Esophagus muscularis mucosa (tissue), 4 donors: ENCODE data around the gene SOX10. TPM values are rescaled to one million over a fixed set of nuclear protein-coding genes. Genes with fewer than 3 reads are reported as not detected.
"Not testable (repeated sequence)": the region's sequence is repeated elsewhere in the genome, so short reads cannot be mapped to it uniquely, and the experiment has no call there.

ENCODE experiments used
- DNase-seq: peaks from one replicate; pipeline ENCODE4 v3.0.0-alpha.2; 2017; ENCODE audit errors: extremely low spot score
- H3K27ac ChIP-seq, 4 donors: fragments of 200-600 bp; sonication (generic); replicated peaks in 1 of 4; 1 replicate in 3 of 4; 2 replicates in 1 of 4; pipeline ENCODE4 v1.5.1; 2016 to 2019; ENCODE audit warnings: mild to moderate bottlenecking in 1 of 4
- H3K27me3 ChIP-seq, 4 donors: fragments of 200-600 bp; sonication (generic); one replicate each; pipeline versions ENCODE4 v1.5.1 to v1.6.0; 2016 to 2019
- H3K36me3 ChIP-seq, 4 donors: fragments of 200-600 bp; sonication (generic); one replicate each; pipeline ENCODE4 v1.5.1; 2016 to 2019
- H3K4me1 ChIP-seq, 4 donors: fragments of 200-600 bp; sonication (generic); one replicate each; pipeline ENCODE4 v1.5.1; 2016 to 2019
- H3K4me3 ChIP-seq, 4 donors: fragments of 200-600 bp; sonication (generic); 1 replicate in 2 of 4; 2 replicates in 2 of 4; pipeline ENCODE4 v1.5.1; 2016 to 2019; ENCODE audit warnings: mild to moderate bottlenecking in 4 of 4, moderate library complexity in 1 of 4
- H3K9me3 ChIP-seq, 4 donors: fragments of 200-600 bp; sonication (generic); 1 replicate in 3 of 4; 2 replicates in 1 of 4; pipeline ENCODE4 v1.5.1; 2016 to 2019
- EP300 ChIP-seq: sonication (generic); formaldehyde crosslinking; IDR thresholded peaks from one replicate; pipeline ENCODE4 v1.6.1; 2017; ENCODE audit warnings: antibody characterized with exemption
- POLR2A ChIP-seq: fragments of 450-650 bp; IDR thresholded peaks from one replicate; pipeline ENCODE4 v1.6.1; 2017; ENCODE audit warnings: antibody characterized with exemption, moderate library complexity, mild to moderate bottlenecking, low read depth
- POLR2AphosphoS5 ChIP-seq, 2 donors: sonication (generic); formaldehyde crosslinking; IDR thresholded peaks; one replicate each; pipeline ENCODE4 v1.6.1; 2017; ENCODE audit warnings: antibody characterized with exemption in 2 of 2
- WGBS: methylation state at CpG from one replicate; pipeline ENCODE4 v1.1.5; 2018; 5-methylcytosine and 5-hydroxymethylcytosine counted together
- intact Hi-C: fragments of 100-400 bp; cut with DNase I; formaldehyde crosslinking; loops from one replicate; pipeline ENCODE4 v1.15.1; 2023
- total RNA-seq, 4 donors: library from RNA; depleted of rRNA; stranded (reverse); fragments of >200 nt; gene quantifications; one replicate each; pipeline versions ENCODE4 v1.1.0 to v1.2.1, GENCODE V29; 2016
- TF ChIP-seq, protein P1 (sequence below), 3 experiments: fragments of 200-600 bp in 2 of 3; fragments of 450-650 bp in 1 of 3; sonication (generic) in 2 of 3; IDR thresholded peaks; one replicate each; pipeline ENCODE4 v1.5.1; 2017 to 2019; ENCODE audit warnings: antibody characterized with exemption in 3 of 3, mild to moderate bottlenecking in 2 of 3, moderate library complexity in 1 of 3

Gene SOX10
- total RNA-seq, 4 donors from 2014 or later: 10.3 to 29.5 (median 17.7) TPM

DNA sequence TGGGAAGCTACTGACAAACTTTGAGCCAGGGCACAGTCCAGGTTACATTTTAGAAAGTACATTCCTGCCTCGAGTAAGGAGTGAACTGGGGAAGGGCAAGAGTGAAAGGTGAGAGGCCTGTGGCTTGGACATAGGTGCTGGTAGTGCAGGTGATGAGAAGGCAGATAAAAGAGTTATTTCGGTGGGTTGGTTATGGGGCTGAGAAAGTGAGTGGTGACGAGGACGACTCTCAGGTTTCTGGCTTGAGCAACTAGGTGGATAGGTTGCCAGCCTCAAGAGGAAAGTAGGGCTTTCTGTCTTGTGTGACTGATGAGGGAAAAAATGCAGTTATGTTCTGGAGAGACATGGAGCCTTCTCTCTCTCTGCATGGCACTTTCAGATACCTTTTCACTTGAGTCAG lies 27.1 kb downstream of the SOX10 start:
- H3K4me1 ChIP-seq: peaks cover 15 to 41% (median 27%) of the 10 kb centered on the region in 4 donors
- peaks cover 53 to 64% (median 60%) of the 10 kb centered on the region in 4 donors for H3K36me3 ChIP-seq
- 79% methylated on average over 4 of the region's 4 CpGs for WGBS
- TF ChIP-seq POLR2A: no peak
- H3K27me3 ChIP-seq: no peaks in the 10 kb centered on the region
- H3K27ac ChIP-seq: no peak overlapping the region
- no peak overlapping the region for H3K4me3 ChIP-seq
- no peak for DNase-seq
- intact Hi-C loops: no loop called here
- H3K9me3 ChIP-seq: no peaks in the 10 kb centered on the region

DNA sequence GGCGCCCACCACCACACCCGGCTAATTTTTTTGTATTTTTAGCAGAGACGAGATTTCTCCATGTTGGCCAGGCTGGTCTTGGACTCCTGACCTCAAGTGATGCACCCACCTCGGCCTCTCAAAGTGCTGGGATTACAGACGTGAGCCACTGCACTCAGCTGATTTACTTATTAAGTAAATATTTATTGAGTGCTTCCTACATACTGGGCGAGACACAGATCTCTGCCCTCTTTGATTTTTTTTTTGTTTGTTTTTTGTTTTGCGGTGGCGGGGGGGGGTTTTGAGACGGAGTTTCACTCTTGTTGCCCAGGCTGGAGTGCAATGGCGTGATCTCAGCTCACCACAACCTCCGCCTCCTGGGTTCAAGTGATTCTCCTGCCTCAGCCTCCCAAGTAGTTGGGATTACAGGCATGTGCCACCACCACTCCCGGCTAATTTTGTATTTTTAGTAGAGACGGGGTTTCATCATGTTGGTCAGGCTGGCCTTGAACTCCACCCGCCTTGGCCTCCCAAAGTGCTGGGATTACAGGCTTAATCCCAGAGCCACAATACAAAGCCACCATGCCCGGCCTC lies 28.4 kb downstream of the SOX10 start:
- Histone ChIP-seq H3K4me1 (peaks cover 15 to 45% (median 28%) of the 10 kb centered on the region in 4 donors), H3K36me3 (peaks cover 40 to 50% (median 47%) of the 10 kb centered on the region in 4 donors)
- intact Hi-C loops, H3K4me3 ChIP-seq, H3K9me3 ChIP-seq, H3K27ac ChIP-seq, H3K27me3 ChIP-seq, DNase-seq: not testable (repeated sequence)
- 80% methylated on average over 15 of the region's 15 CpGs for WGBS

DNA sequence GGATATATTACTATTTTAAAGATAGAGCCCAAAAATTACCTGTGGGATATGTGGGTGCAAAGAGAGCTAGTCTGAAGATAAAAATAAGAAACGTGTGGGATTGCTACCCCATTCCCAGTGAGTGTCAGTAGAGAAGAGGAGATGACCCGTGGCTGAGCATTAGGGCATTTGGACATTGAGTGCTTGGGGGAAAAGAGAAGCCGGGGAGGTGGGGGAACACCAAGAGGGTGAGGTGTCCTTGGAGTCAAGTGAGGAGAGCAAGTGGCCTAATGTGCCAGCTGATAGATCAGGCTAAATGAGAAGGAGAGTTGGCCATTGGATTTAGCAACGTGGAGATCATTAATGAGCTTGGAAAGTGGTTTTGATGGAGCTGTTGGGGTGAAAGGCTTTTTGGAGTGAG lies 29.7 kb downstream of the SOX10 start:
- 69% methylated on average over 4 of the region's 4 CpGs for WGBS
- Histone ChIP-seq H3K36me3 (peaks cover 28 to 38% (median 35%) of the 10 kb centered on the region in 4 donors), H3K4me1 (peaks cover 15 to 45% (median 28%) of the 10 kb centered on the region in 4 donors), H3K4me3 (peak overlapping the region; percentile 83 to 95 (median 86)), H3K9me3 (no peaks in the 10 kb centered on the region), H3K27me3 (no peaks in the 10 kb centered on the region), H3K27ac (no peak overlapping the region)
- DNase-seq: no peak
- intact Hi-C loops: no loop called here
- TF ChIP-seq, protein P1, sequence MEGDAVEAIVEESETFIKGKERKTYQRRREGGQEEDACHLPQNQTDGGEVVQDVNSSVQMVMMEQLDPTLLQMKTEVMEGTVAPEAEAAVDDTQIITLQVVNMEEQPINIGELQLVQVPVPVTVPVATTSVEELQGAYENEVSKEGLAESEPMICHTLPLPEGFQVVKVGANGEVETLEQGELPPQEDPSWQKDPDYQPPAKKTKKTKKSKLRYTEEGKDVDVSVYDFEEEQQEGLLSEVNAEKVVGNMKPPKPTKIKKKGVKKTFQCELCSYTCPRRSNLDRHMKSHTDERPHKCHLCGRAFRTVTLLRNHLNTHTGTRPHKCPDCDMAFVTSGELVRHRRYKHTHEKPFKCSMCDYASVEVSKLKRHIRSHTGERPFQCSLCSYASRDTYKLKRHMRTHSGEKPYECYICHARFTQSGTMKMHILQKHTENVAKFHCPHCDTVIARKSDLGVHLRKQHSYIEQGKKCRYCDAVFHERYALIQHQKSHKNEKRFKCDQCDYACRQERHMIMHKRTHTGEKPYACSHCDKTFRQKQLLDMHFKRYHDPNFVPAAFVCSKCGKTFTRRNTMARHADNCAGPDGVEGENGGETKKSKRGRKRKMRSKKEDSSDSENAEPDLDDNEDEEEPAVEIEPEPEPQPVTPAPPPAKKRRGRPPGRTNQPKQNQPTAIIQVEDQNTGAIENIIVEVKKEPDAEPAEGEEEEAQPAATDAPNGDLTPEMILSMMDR (IDR thresholded peaks at IDR 0.05): no peak
- TF ChIP-seq POLR2AphosphoS5 (IDR thresholded peaks at IDR 0.05) (no peak), POLR2A (no peak), EP300 (no peak)

DNA sequence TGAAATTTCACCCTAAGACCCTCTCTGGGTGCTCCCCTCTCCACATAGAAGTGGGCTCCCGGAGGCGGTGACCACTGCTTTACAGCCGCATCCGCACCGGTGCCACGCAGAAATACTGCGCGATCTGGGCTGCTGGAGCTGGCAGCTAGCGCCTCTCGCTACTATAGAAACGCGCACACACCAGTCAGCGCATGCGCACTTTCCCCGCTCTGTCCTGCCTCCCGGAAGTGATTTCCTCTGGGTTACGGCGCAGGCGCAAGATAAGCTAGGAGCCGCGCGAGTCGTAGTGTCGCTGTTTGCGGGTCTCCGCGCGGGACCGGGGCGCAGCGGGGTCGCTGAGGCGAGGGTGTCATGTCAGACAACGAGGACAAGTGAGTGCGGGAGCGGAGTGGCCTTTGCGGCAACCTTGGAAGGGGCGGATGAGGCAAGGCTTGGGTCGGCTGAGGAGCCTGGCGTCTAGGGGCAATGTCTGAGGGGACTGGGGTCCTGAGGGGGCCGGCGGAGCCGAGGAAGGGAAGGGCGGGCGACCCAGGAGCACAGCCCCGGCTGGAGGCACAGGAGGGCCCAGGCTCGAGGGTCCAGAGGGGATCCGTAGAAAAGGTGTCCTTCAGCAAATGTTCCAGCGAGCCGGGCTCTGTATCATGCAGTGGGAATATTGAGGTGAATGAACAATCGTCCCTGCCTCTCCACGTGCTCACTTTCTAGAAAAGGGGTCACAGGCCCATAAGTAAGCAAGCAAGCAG lies 30.7 kb downstream of the SOX10 start, which contains the start of the genes C22orf23 and POLR2F:
Gene C22orf23 (minus strand): TSS at position 165 of the 743 bp plus-strand sequence. CDS start 452 bp downstream, outside the sequence.
Gene POLR2F (plus strand): TSS at position 263 of the 743 bp plus-strand sequence. CDS start 89 bp downstream, at position 352.
- Histone ChIP-seq H3K9me3 (no peaks in the 10 kb centered on the region), H3K4me1 (peaks cover 15 to 45% (median 28%) of the 10 kb centered on the region in 4 donors), H3K4me3 (peak within 1 kb of the TSS; percentile 83 to 95 (median 86)), H3K27ac (peak within 1 kb of the TSS; percentile 75 to 87 (median 80)), H3K36me3 (peaks cover 17 to 27% (median 24%) of the 10 kb centered on the region in 4 donors), H3K27me3 (no peaks in the 10 kb centered on the region)
- DNase-seq: peak; percentile 98
- WGBS: under 1% methylated on average over 42 of the region's 52 CpGs
- no peak for TF ChIP-seq EP300
- TF ChIP-seq POLR2A: no peak
- TF ChIP-seq POLR2AphosphoS5 (IDR thresholded peaks at IDR 0.05): peak; percentile 93 to 96
- intact Hi-C loops: no loop called here

DNA sequence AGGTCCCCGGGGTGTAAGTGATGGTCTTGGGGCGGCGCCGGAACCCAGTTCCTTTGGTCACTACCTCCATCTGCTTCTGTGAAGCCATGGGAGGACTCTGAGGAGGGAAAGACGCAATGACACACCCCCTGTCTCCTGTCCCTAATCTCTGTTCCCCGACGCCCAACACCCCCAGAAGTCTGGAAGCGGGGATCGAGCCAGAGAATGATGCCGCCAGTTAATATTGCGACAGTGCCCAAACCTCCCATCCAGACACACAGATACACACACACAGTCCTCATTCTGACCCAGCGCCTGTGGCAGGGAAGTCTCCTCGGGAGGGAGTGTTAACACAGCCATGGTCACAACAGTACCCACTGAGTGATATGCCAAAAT lies 31.3 kb downstream of the SOX10 start:
- peaks cover 15 to 45% (median 28%) of the 10 kb centered on the region in 4 donors for H3K4me1 ChIP-seq
- intact Hi-C loops: no loop called here
- H3K36me3 ChIP-seq: peaks cover 15 to 22% (median 18%) of the 10 kb centered on the region in 4 donors
- H3K27ac ChIP-seq: peak overlapping the region; percentile 75 to 87 (median 80)
- H3K27me3 ChIP-seq: no peaks in the 10 kb centered on the region
- TF ChIP-seq EP300: no peak
- TF ChIP-seq POLR2AphosphoS5 (IDR thresholded peaks at IDR 0.05): no peak
- TF ChIP-seq POLR2A: no peak
- TF ChIP-seq, protein P1 (IDR thresholded peaks at IDR 0.05): no peak
- DNase-seq: no peak
- no peaks in the 10 kb centered on the region for H3K9me3 ChIP-seq
- 3% methylated on average over 12 of the region's 13 CpGs for WGBS
- peak overlapping the region; percentile 83 to 95 (median 86) for H3K4me3 ChIP-seq

DNA sequence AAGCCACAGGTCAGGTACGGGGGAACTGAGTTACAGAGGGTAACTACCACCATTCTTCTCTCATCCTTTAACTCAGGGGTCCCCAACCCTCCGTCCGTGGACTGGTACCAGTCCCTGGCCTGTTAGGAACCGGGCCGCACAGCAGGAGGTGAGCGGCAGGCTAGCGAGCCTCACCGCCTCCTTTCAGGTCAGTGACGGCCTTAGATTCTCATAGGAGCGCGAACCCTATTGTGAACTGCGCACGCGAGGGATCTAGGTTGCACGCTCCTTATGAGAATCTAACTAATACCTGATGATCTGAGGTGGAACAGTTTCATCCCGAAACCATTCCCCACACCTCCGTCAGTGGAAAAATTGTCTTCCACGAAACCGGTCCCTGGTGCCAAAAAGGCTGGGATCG lies 31.7 kb downstream of the SOX10 start:
- intact Hi-C loops: not testable (repeated sequence)
- peak overlapping the region in 3 of 4 donors; percentile 75 to 87 (median 83) for H3K27ac ChIP-seq

More for the DNA sequence above, 31.7 kb downstream of the SOX10 start:
- not testable (repeated sequence) for DNase-seq, H3K27me3 ChIP-seq, H3K9me3 ChIP-seq
- Histone ChIP-seq H3K4me3 (peak overlapping the region; percentile 83 to 95 (median 86)), H3K4me1 (peaks cover 15 to 41% (median 28%) of the 10 kb centered on the region in 4 donors), H3K36me3 (peaks cover 11 to 18% (median 14%) of the 10 kb centered on the region in 4 donors)
- 7% methylated on average over 19 of the region's 20 CpGs for WGBS
